Testis (tissue), 3 donors: ENCODE data around the gene UTF1. TPM values are rescaled to one million over a fixed set of nuclear protein-coding genes. Genes with fewer than 3 reads are reported as not detected.
A peak's percentile ranks its signal among the peaks of the same experiment; 100 is the strongest.

Experiments
- DNase-seq: peaks from one replicate; pipeline ENCODE4 v3.0.0-alpha.2; 2019
- H3K27ac ChIP-seq, 2 donors: fragments of 200-600 bp; sonication (generic); one replicate each; pipeline ENCODE4 v1.5.1; 2019
- H3K27me3 ChIP-seq: fragments of 200-600 bp; sonication (generic); one replicate; pipeline ENCODE4 v1.5.1; 2019
- H3K36me3 ChIP-seq: fragments of 200-600 bp; sonication (generic); one replicate; pipeline ENCODE4 v1.5.1; 2017; ENCODE audit warnings: low read depth; ENCODE audit errors: missing control alignments
- H3K4me1 ChIP-seq: fragments of 200-600 bp; sonication (generic); one replicate; pipeline ENCODE4 v1.5.1; 2019
- H3K4me3 ChIP-seq, 2 donors: fragments of 200-600 bp; sonication (generic); one replicate each; pipeline ENCODE4 v1.5.1; 2017 to 2019
- H3K9me3 ChIP-seq: fragments of 200-600 bp; sonication (generic); one replicate; pipeline ENCODE4 v1.5.1; 2017
- POLR2A ChIP-seq: fragments of 450-650 bp; IDR thresholded peaks from one replicate; pipeline ENCODE4 v1.6.1; 2017; ENCODE audit warnings: antibody characterized with exemption, mild to moderate bottlenecking, moderate library complexity
- WGBS, 2 donors: methylation state at CpG; one replicate each; pipeline ENCODE4 v1.1.5; 2018; 5-methylcytosine and 5-hydroxymethylcytosine counted together
- intact Hi-C: fragments of 100-400 bp; cut with DNase I; formaldehyde crosslinking; loops from one replicate; pipeline ENCODE4 v1.15.1; 2023; ENCODE audit warnings: low total_unique reads
- polyA plus RNA-seq: library from polyadenylated mRNA; stranded (reverse); fragments of 350-450 nt; fragmentation: Illumina TruSeq; extraction: RNeasy Lipid Tissue Mini Kit (QIAGEN cat#74804); gene quantifications from one replicate; pipeline ENCODE4 v1.2.3, GENCODE V29; 2014; ENCODE audit warnings: low read depth, low replicate concordance; ENCODE audit not compliant: insufficient read depth
- total RNA-seq, 2 donors: library from RNA; depleted of rRNA; stranded (reverse); fragments of >200 nt; gene quantifications; one replicate each; pipeline ENCODE4 v1.2.3, GENCODE V29; 2016
- TF ChIP-seq, protein P1 (sequence below), 3 experiments: fragments of 450-650 bp in 2 of 3; fragments of 200-600 bp in 1 of 3; sonication (generic) in 1 of 3; IDR thresholded peaks; one replicate each; pipeline ENCODE4 v1.5.1; 2016 to 2019; ENCODE audit warnings: antibody characterized with exemption in 3 of 3, mild to moderate bottlenecking in 2 of 3, moderate library complexity in 1 of 3

UTF1 gene
- total and polyA plus RNA-seq, 3 donors from 2014 or later, result 5.3 to 18.6 (median 17.2) TPM

GRCh38 chr10:133277993-133278576 lies 48.1 kb downstream of the UTF1 start:
- intact Hi-C loops, result no loop called here
- H3K4me1 ChIP-seq, result no peaks in the 10 kb centered on the region
- no peaks in the 10 kb centered on the region for H3K36me3 ChIP-seq
- H3K4me3 ChIP-seq, result no peak overlapping the region
- H3K9me3 ChIP-seq, result no peaks in the 10 kb centered on the region
- no peak overlapping the region for H3K27ac ChIP-seq
- WGBS, 2 donors, result 82 to 95% methylated on average over 5 to 12 of the region's 12 CpGs
- no peak for TF ChIP-seq POLR2A
- TF ChIP-seq, protein P1, sequence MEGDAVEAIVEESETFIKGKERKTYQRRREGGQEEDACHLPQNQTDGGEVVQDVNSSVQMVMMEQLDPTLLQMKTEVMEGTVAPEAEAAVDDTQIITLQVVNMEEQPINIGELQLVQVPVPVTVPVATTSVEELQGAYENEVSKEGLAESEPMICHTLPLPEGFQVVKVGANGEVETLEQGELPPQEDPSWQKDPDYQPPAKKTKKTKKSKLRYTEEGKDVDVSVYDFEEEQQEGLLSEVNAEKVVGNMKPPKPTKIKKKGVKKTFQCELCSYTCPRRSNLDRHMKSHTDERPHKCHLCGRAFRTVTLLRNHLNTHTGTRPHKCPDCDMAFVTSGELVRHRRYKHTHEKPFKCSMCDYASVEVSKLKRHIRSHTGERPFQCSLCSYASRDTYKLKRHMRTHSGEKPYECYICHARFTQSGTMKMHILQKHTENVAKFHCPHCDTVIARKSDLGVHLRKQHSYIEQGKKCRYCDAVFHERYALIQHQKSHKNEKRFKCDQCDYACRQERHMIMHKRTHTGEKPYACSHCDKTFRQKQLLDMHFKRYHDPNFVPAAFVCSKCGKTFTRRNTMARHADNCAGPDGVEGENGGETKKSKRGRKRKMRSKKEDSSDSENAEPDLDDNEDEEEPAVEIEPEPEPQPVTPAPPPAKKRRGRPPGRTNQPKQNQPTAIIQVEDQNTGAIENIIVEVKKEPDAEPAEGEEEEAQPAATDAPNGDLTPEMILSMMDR (IDR thresholded peaks at IDR 0.05), result no peak
- no peaks in the 10 kb centered on the region for H3K27me3 ChIP-seq
- no peak for DNase-seq

DNA sequence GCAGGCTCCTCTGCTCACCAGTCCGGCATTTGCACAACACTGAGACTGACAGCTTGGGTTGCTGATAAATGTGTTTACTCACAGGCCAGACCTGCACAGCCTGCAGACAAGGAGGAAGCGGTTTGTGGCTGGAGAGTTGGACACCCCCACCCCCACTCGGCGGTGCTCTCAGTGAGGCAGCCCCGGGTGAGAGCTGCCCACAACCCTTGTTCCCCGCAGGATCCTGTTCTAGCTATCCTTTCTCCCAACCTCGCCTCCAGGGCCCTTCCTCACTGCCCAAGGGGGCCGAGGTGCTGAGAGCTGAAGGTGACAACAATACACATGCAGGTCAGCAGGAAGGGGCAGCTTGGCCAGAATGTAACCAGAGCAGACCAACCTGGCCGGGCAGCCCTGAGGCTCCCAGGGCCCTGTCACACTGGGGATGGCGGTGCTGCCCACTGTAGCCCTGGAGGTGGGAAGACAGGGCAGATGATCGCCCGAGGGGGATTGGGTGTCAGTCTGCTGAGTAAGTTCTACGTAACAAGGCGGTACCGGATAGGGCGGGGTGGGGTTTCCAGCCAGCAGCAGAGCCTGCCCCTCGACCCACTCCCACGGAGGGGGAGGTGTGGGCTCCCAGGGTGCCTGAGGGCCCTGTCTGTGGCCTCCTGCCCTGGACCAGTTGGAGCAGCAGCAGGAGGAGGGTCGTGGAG lies 48.7 kb downstream of the UTF1 start:
- intact Hi-C loops, result no loop called here
- H3K27ac ChIP-seq, result no peak overlapping the region
- H3K4me3 ChIP-seq, result no peak overlapping the region
- no peaks in the 10 kb centered on the region for H3K4me1 ChIP-seq
- TF ChIP-seq POLR2A, result no peak
- TF ChIP-seq, protein P1 (IDR thresholded peaks at IDR 0.05), result no peak
- no peaks in the 10 kb centered on the region for H3K36me3 ChIP-seq
- 77 to 80% methylated on average over 14 to 19 of the region's 19 CpGs for WGBS, 2 donors
- no peaks in the 10 kb centered on the region for H3K9me3 ChIP-seq
- no peaks in the 10 kb centered on the region for H3K27me3 ChIP-seq
- peak; percentile 52 for DNase-seq

DNA sequence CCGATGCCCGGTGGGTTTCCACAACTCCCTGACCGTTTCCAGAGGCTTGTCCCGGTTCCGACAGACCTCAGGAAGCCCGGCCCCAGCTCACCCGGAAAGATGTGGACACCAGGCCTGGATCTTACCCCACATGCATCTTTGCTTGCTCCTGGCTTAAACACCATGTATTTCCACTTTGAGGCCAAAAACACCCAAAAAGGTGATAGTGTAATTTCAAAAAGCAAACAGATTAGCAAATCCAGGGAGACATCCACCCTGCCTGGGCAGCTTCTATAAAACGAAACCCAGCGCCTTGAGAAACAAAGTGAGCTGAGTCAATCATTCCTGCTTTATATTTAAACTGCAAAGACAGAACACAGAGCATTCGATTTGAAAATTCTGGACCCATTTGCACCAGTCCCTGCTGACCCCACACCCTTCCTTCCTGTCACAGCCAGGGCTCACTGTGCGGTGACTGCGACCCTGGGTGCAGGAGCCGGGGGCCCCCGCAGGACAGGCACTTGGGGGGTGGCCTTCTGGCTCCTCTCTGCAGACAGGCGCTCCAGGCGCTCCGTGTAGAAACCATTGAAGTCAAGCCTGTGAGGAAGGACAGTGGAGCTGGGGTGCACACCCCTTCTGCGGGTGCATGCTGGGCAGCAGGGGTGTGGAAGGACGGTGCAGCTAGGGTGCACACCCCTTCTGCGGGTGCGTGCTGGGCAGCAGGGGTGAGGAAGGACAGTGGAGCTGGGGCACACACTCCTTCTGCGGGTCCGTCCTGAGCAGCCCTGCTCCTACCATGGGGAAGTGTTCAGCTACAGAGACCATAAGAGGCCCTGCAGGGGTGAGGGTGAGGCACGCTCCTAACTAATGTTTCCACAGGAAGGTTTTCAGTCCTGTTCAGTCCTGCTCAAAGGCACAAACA lies 49.6 kb downstream of the UTF1 start:
- no peaks in the 10 kb centered on the region for H3K4me1 ChIP-seq
- H3K9me3 ChIP-seq, result no peaks in the 10 kb centered on the region
- no peak overlapping the region for H3K4me3 ChIP-seq
- 84 to 87% methylated on average over 17 to 24 of the region's 24 CpGs for WGBS, 2 donors
- intact Hi-C loops, result no loop called here
- no peak overlapping the region for H3K27ac ChIP-seq
- H3K36me3 ChIP-seq, result no peaks in the 10 kb centered on the region
- H3K27me3 ChIP-seq, result no peaks in the 10 kb centered on the region
- DNase-seq, result no peak
- TF ChIP-seq, protein P1 (IDR thresholded peaks at IDR 0.05), result no peak
- no peak for TF ChIP-seq POLR2A

GRCh38 chr10:133280391-133281059 lies 50.5 kb downstream of the UTF1 start:
- no peak for TF ChIP-seq POLR2A
- TF ChIP-seq, protein P1 (IDR thresholded peaks at IDR 0.05), result no peak
- no peaks in the 10 kb centered on the region for H3K9me3 ChIP-seq
- no peak for DNase-seq
- H3K27me3 ChIP-seq, result no peaks in the 10 kb centered on the region
- 87 to 89% methylated on average over 10 of the region's 10 CpGs for WGBS, 2 donors
- intact Hi-C loops, result no loop called here
- H3K27ac ChIP-seq, result no peak overlapping the region
- no peaks in the 10 kb centered on the region for H3K36me3 ChIP-seq
- H3K4me1 ChIP-seq, result no peaks in the 10 kb centered on the region
- H3K4me3 ChIP-seq, result no peak overlapping the region
